Neural progenitor cell (in vitro differentiated cells): Measurements from ENCODE around the gene AJUBA. TPM values are rescaled to one million over a fixed set of nuclear protein-coding genes. Genes with fewer than 3 reads are reported as not detected.
"Not testable (repeated sequence)": the region's sequence is repeated elsewhere in the genome, so short reads cannot be mapped to it uniquely, and the experiment has no call there.

Experiments used
- DNase-seq: peaks from one replicate; pipeline ENCODE4 v3.0.0-alpha.2; 2016; ENCODE audit warnings: low spot score
- H2AFZ ChIP-seq: fragments of 200-600 bp; sonication (generic); replicated peaks from 2 replicates; pipeline ENCODE4 v1.6.1; 2016; ENCODE audit warnings: antibody characterized with exemption
- H3F3A ChIP-seq: fragments of 200-600 bp; sonication (generic); 2 replicates; pipeline ENCODE4 v1.6.1; 2016; ENCODE audit warnings: antibody characterized with exemption, low read depth
- H3K27ac ChIP-seq: fragments of 200-600 bp; sonication (generic); 2 replicates; pipeline ENCODE4 v1.5.1; 2016; ENCODE audit warnings: mild to moderate bottlenecking
- H3K27me3 ChIP-seq: fragments of 200-600 bp; sonication (generic); 2 replicates; pipeline ENCODE4 v1.6.1; 2016; ENCODE audit warnings: mild to moderate bottlenecking, moderate library complexity
- H3K36me3 ChIP-seq: fragments of 200-600 bp; sonication (generic); 2 replicates; pipeline ENCODE4 v1.5.1; 2016
- H3K4me1 ChIP-seq: fragments of 200-600 bp; sonication (generic); 2 replicates; pipeline ENCODE4 v1.6.1; 2016; ENCODE audit warnings: mixed run types
- H3K4me2 ChIP-seq: fragments of 200-600 bp; sonication (generic); 2 replicates; pipeline ENCODE4 v1.6.1; 2016
- H3K4me3 ChIP-seq: fragments of 200-600 bp; sonication (generic); 2 replicates; pipeline ENCODE4 v1.5.1; 2016
- H3K79me2 ChIP-seq: fragments of 200-600 bp; sonication (generic); 2 replicates; pipeline ENCODE4 v1.6.1; 2016; ENCODE audit warnings: low read depth
- H3K9ac ChIP-seq: fragments of 200-600 bp; sonication (generic); 2 replicates; pipeline ENCODE4 v1.6.1; 2016
- H3K9me3 ChIP-seq: fragments of 200-600 bp; sonication (generic); 2 replicates; pipeline ENCODE4 v1.5.1; 2016; ENCODE audit warnings: low read depth
- H4K20me1 ChIP-seq: fragments of 200-600 bp; sonication (generic); 2 replicates; pipeline ENCODE4 v1.6.1; 2016; ENCODE audit warnings: low read depth
- H3K27ac Mint-ChIP-seq: 3 replicates; pipeline ENCODE4 v1.8.0; 2021; ENCODE audit warnings: mixed read lengths
- H3K27me3 Mint-ChIP-seq: 2 replicates; pipeline ENCODE4 v1.8.0; 2022; ENCODE audit warnings: low read depth, mild to moderate bottlenecking, inconsistent platforms, moderate library complexity, mixed read lengths; ENCODE audit not compliant: insufficient read depth
- H3K36me3 Mint-ChIP-seq: 3 replicates; pipeline ENCODE4 v1.8.0; 2021; ENCODE audit warnings: mixed read lengths
- H3K4me1 Mint-ChIP-seq: 3 replicates; pipeline ENCODE4 v1.8.0; 2021; ENCODE audit warnings: mixed read lengths
- H3K4me3 Mint-ChIP-seq: 3 replicates; pipeline ENCODE4 v1.8.0; 2021; ENCODE audit warnings: mild to moderate bottlenecking, moderate library complexity, mixed read lengths
- H3K9me3 Mint-ChIP-seq: 3 replicates; pipeline ENCODE4 v1.8.0; 2020; ENCODE audit warnings: mixed read lengths
- CTCF ChIP-seq: fragments of 200-600 bp; sonication (generic); IDR thresholded peaks from 2 replicates; pipeline ENCODE4 v1.5.1; 2017; ENCODE audit warnings: antibody characterized with exemption, mild to moderate bottlenecking
- EZH2 ChIP-seq: fragments of 200-600 bp; sonication (generic); IDR thresholded peaks from 2 replicates; pipeline ENCODE4 v1.6.1; 2017; ENCODE audit warnings: antibody characterized with exemption, mild to moderate bottlenecking, moderate library complexity
- EZH2phosphoT487 ChIP-seq: fragments of 200-600 bp; sonication (generic); IDR thresholded peaks from 2 replicates; pipeline ENCODE4 v1.6.1; 2017; ENCODE audit warnings: antibody characterized with exemption
- total RNA-seq: library from RNA; depleted of rRNA; stranded (reverse); fragments of >200 nt; gene quantifications from 2 replicates; pipeline ENCODE4 v1.2.3, GENCODE V29; 2015; ENCODE audit warnings: low replicate concordance

Gene AJUBA
- total RNA-seq, 1 donor from 2014 or later, result 99.6 TPM

GRCh38 chr14:22955702-22956569, 26.4 kb downstream of the AJUBA start:
- Histone ChIP-seq H3K27ac (no peak overlapping the region), H4K20me1 (no peaks in the 10 kb centered on the region), H3K27me3 (no peaks in the 10 kb centered on the region), H3K9ac (peak overlapping the region; percentile 79), H3K4me1 (peaks cover 7% of the 10 kb centered on the region), H3K79me2 (peaks cover 16% of the 10 kb centered on the region), H3K4me2 (peak overlapping the region; percentile 81), H3K9me3 (no peaks in the 10 kb centered on the region), H3K4me3 (peak overlapping the region; percentile 68), H2AFZ (peak overlapping the region; percentile 97), H3K36me3 (peaks cover 5% of the 10 kb centered on the region), H3F3A (peaks cover 7% of the 10 kb centered on the region)
- TF ChIP-seq EZH2phosphoT487 (no peak), CTCF (no peak), EZH2 (no peak)
- Mint-ChIP-seq H3K36me3 (peaks cover 13% of the 10 kb centered on the region), H3K27me3 (no peaks in the 10 kb centered on the region), H3K4me3 (peak overlapping the region; percentile 95), H3K9me3 (no peaks in the 10 kb centered on the region), H3K4me1 (peaks cover 16% of the 10 kb centered on the region), H3K27ac (peak overlapping the region; percentile 98)
- no peak for DNase-seq

- no peaks in the 10 kb centered on the region for H3K27me3 ChIP-seq
- H3K4me1 ChIP-seq, result peaks cover 7% of the 10 kb centered on the region
- H3K4me3 Mint-ChIP-seq, result no peak overlapping the region
- no peak for DNase-seq
- H3K27ac ChIP-seq, result no peak overlapping the region
- H3K79me2 ChIP-seq, result peaks cover 16% of the 10 kb centered on the region
- H3K36me3 ChIP-seq, result peaks cover 5% of the 10 kb centered on the region
- no peak overlapping the region for H3K4me3 ChIP-seq
- no peak overlapping the region for H3K9ac ChIP-seq
- H3K4me2 ChIP-seq, result no peak overlapping the region
- no peaks in the 10 kb centered on the region for H3K9me3 Mint-ChIP-seq
- no peaks in the 10 kb centered on the region for H4K20me1 ChIP-seq
- TF ChIP-seq EZH2 (no peak), CTCF (no peak), EZH2phosphoT487 (no peak)
- peaks cover 7% of the 10 kb centered on the region for H3F3A ChIP-seq
- H3K27me3 Mint-ChIP-seq, result no peaks in the 10 kb centered on the region
- H3K4me1 Mint-ChIP-seq, result peaks cover 16% of the 10 kb centered on the region
- no peaks in the 10 kb centered on the region for H3K9me3 ChIP-seq
- H3K27ac Mint-ChIP-seq, result no peak overlapping the region
- no peak overlapping the region for H2AFZ ChIP-seq
- peaks cover 18% of the 10 kb centered on the region for H3K36me3 Mint-ChIP-seq
Observed at GRCh38 chr14:22952418-22952817, 29.9 kb downstream of the AJUBA start.

GRCh38 chr14:22951795-22952194, 30.6 kb downstream of the AJUBA start:
- H3K9me3 Mint-ChIP-seq, H3K4me2 ChIP-seq, H3K4me1 ChIP-seq, H3K27ac Mint-ChIP-seq, H3K27me3 ChIP-seq, H3K27ac ChIP-seq, DNase-seq, H3K36me3 ChIP-seq, H4K20me1 ChIP-seq, H3F3A ChIP-seq, H3K9me3 ChIP-seq, H3K9ac ChIP-seq, H3K4me3 Mint-ChIP-seq, H3K4me3 ChIP-seq, H3K27me3 Mint-ChIP-seq, H2AFZ ChIP-seq: not testable (repeated sequence)
- peaks cover 18% of the 10 kb centered on the region for H3K36me3 Mint-ChIP-seq
- peaks cover 16% of the 10 kb centered on the region for H3K4me1 Mint-ChIP-seq
- peaks cover 16% of the 10 kb centered on the region for H3K79me2 ChIP-seq

DNA sequence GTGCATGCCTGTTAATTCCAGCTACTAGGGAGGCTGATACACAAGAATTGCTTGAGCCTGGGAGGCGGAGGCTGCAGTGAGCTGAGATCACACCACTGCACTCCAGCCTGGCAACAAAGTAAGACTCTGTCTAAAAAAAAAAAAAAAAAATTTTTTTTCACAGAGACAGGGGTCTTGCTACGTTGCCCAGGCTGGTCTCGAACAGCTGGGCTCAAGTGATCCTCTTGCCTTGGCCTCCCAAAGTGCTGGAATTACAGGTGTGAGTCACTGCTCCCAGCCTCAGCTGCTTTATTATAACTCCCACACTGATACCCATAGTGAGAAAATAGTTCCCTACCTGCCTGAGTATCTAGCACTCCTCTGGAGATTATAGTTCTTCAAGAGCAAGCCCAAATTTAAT, 36.7 kb downstream of the AJUBA start:
- H3K36me3 Mint-ChIP-seq, result peaks cover 20% of the 10 kb centered on the region
- TF ChIP-seq EZH2phosphoT487 (no peak), CTCF (no peak), EZH2 (no peak)
- Histone ChIP-seq H2AFZ (no peak overlapping the region), H3K79me2 (no peaks in the 10 kb centered on the region), H4K20me1 (no peaks in the 10 kb centered on the region), H3K27ac (no peak overlapping the region), H3K4me1 (no peaks in the 10 kb centered on the region), H3F3A (peaks cover 7% of the 10 kb centered on the region), H3K4me3 (no peak overlapping the region), H3K9me3 (no peaks in the 10 kb centered on the region), H3K27me3 (no peaks in the 10 kb centered on the region), H3K9ac (no peak overlapping the region), H3K36me3 (no peaks in the 10 kb centered on the region), H3K4me2 (no peak overlapping the region)
- no peaks in the 10 kb centered on the region for H3K4me1 Mint-ChIP-seq
- no peak overlapping the region for H3K4me3 Mint-ChIP-seq
- no peak for DNase-seq
- no peak overlapping the region for H3K27ac Mint-ChIP-seq
- no peaks in the 10 kb centered on the region for H3K9me3 Mint-ChIP-seq
- no peaks in the 10 kb centered on the region for H3K27me3 Mint-ChIP-seq
